Stimulated activated naive B cell treated with anti-CD40 and anti-IgM and Interleukin-4, amounts not matched to agents 10 μg/mL and 1 μg/mL and 100 μg/mL, for 72 hours (primary cell): ENCODE measurements around the gene SDCBP2.

Experiments used
- ATAC-seq, 2 donors: fragments of 150-1000 bp; cut with Tn5 transposase; replicated peaks; 2 replicates each; pipeline ENCODE4 v1.10.0; 2021; ENCODE audit warnings: moderate library complexity in 1 of 2
- DNase-seq: peaks from one replicate; pipeline ENCODE4 v3.0.0; 2021
- H3K27ac Mint-ChIP-seq: one replicate; pipeline ENCODE4 v1.8.0; 2022; ENCODE audit warnings: mild to moderate bottlenecking, mixed read lengths
- H3K27me3 Mint-ChIP-seq, 2 donors: one replicate each; pipeline ENCODE4 v1.8.0; 2022; ENCODE audit warnings: mixed read lengths in 2 of 2
- H3K36me3 Mint-ChIP-seq, 2 donors: one replicate each; pipeline ENCODE4 v1.8.0; 2022; ENCODE audit warnings: mixed read lengths in 2 of 2, mild to moderate bottlenecking in 1 of 2
- H3K4me1 Mint-ChIP-seq, 2 donors: one replicate each; pipeline ENCODE4 v1.8.0; 2022; ENCODE audit warnings: mixed read lengths in 2 of 2, mild to moderate bottlenecking in 1 of 2
- H3K4me3 Mint-ChIP-seq, 2 donors: one replicate each; pipeline ENCODE4 v1.8.0; 2022; ENCODE audit warnings: mild to moderate bottlenecking in 2 of 2, mixed read lengths in 2 of 2, moderate library complexity in 1 of 2
- H3K9me3 Mint-ChIP-seq, 2 donors: one replicate each; pipeline ENCODE4 v1.8.0; 2022; ENCODE audit warnings: mixed read lengths in 2 of 2, mild to moderate bottlenecking in 1 of 2

SDCBP2 gene

DNA sequence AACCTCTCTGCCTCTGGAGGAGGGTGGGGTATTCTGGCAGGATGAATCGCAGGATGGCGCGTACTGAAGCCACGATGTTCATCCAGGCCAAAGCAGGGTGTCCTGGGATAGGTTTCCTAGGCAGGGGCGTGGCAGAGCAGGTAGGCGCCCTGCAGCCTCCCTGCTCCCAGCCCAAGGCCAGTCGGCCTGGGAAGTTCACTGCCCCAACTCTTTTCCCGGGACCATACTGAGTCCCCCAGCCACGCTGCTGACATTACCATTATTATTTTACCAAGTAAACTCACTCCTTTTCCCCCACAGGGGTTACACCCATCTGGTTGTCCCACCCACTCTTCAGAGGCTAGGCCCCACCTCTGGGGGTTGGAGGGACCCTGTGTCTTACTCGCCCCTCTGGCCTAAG lies 21.8 kb downstream of the SDCBP2 start:
- no peaks in the 10 kb centered on the region for H3K9me3 Mint-ChIP-seq
- peaks cover 1 to 9% of the 10 kb centered on the region in 2 donors for H3K36me3 Mint-ChIP-seq
- no peaks in the 10 kb centered on the region for H3K27me3 Mint-ChIP-seq

DNA sequence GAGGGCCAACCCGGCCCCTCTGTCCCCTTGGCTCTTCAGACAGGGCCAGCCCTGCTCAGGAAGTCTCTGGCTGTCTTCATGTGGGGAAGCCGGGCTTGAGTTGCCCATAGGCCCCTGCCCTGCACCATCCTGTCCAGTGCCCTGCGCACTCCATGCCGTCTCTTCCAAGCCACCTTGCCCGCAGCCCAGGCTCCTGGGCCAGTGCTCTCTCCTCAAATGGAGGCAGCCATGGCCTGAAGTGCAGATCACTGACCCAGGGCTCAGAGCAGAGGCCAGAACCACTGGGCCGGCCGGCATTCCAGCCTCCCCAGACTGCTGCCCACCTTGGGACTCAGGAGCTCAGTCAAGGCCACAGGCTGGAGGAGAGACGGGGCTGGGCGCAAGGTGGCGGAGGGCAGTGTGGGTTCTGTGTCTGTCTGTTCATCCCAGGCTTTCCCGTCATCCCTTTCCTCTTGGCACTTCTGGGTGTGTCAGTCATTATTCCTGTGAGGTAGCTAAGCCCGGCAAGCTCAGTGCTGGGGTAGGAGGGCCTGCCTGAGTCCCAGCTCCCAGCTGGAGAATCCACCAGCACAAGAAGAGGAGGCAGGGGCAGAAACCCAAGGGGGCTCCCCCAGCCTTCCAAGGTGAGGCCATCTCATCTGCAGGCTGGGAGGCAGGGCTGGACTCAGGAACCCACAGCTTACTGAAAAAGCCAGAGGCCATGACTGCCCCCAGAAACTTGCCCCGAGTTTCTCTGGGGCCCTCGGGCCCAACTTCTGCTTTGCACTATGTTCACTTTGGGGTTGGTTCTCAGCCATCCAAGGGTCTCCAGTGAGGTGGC lies 22.4 kb downstream of the SDCBP2 start:
- peaks cover 4 to 7% of the 10 kb centered on the region in 2 donors for H3K4me1 Mint-ChIP-seq
- H3K36me3 Mint-ChIP-seq = peaks cover 1 to 7% of the 10 kb centered on the region in 2 donors
- H3K4me3 Mint-ChIP-seq = no peak overlapping the region
- no peak for DNase-seq
- H3K27me3 Mint-ChIP-seq = no peaks in the 10 kb centered on the region
- ATAC-seq = no peak
- no peak overlapping the region for H3K27ac Mint-ChIP-seq
- H3K9me3 Mint-ChIP-seq = no peaks in the 10 kb centered on the region

More for the DNA sequence above, 21.8 kb downstream of the SDCBP2 start:
- Mint-ChIP-seq H3K27ac (no peak overlapping the region), H3K4me3 (no peak overlapping the region), H3K4me1 (peaks cover 4 to 7% of the 10 kb centered on the region in 2 donors)
- ATAC-seq (no peak), DNase-seq (no peak)

DNA sequence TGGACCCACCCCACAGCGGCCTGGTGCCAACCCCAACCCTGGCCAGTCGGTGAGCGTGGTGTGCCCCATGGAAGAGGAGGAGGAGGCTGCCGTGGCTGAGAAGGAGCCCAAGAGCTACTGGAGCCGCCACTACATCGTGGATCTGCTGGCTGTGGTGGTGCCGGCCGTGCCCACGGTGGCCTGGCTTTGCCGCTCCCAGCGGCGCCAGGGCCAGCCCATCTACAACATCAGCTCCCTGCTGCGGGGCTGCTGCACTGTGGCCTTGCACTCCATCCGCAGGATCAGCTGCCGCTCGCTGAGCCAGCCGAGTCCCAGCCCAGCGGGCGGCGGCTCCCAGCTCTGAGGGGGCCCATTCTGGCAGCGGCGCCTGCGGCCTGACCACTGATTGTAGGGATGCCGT lies 23.2 kb downstream of the SDCBP2 start:
- H3K27ac Mint-ChIP-seq = no peak overlapping the region
- H3K4me1 Mint-ChIP-seq = peaks cover 8 to 14% of the 10 kb centered on the region in 2 donors
- no peak for ATAC-seq
- H3K4me3 Mint-ChIP-seq = no peak overlapping the region
- H3K9me3 Mint-ChIP-seq = no peaks in the 10 kb centered on the region
- peaks cover 1 to 12% of the 10 kb centered on the region in 2 donors for H3K36me3 Mint-ChIP-seq
- H3K27me3 Mint-ChIP-seq = peaks cover 0 to 4% of the 10 kb centered on the region in 2 donors
- DNase-seq = no peak

DNA sequence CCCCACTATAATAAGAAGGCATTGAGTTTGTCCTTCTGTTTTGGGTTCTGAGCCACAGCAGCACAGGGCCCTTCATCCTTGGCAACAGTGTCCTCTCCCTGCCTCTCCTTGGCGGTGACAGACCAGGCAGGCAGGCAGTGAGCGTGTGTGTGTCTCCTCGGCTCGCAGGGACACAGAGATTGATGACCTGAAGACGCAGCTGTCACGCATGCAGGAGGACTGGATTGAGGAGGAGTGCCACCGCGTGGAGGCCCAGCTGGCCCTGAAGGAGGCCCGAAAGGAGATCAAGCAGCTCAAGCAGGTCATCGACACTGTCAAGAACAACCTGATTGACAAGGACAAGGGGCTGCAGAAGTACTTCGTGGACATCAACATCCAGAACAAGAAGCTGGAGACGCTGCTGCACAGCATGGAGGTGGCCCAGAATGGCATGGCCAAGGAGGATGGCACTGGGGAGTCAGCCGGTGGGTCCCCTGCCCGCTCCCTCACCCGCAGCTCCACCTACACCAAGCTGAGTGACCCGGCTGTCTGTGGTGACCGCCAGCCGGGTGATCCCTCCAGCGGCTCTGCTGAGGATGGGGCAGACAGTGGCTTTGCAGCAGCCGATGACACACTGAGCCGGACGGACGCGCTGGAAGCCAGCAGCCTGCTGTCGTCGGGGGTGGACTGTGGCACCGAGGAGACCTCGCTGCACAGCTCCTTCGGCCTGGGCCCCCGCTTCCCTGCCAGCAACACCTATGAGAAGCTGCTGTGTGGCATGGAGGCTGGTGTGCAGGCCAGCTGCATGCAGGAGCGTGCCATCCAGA lies 24.0 kb downstream of the SDCBP2 start:
- no peak overlapping the region for H3K27ac Mint-ChIP-seq

DNA sequence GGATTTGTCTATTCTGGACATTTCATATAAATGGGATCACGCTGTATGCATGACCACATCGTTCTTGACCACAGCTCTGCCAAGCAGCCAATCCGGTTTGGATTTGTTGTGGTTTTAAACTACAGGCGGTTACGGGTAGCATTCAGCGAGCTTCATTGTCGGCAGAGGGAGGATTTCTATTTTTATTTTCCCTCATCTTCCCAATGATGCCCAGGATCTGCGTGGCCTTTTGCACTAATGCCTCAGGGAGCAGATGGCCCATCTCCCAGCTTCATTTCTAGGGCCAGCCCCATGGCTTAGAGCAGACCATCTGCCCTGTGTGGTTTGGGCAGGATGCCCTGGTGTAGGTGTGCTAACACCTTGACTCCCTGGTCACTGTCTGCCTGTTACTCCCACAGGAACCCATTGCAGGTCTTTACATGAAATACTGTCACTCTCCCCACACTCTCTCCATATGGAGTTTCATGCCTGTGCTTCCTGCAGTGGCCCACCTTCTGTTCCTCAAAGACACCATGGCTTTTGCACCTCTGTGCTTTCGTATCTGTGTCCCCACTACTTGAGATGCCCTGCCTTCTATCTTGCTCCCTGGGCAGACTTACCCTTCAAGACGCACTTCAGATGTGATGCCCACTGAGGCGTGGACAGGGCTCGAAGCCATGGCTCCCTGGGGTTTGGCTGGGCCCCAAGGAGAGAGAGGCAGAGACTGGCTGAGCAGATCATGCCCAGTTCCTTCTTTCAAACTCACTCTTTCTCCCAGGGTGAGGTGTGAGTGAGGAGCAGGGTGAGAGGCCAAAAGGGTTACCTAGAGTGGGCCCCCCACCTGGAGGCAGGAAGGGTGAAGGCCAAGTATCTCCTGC lies 26.0 kb downstream of the SDCBP2 start:
- Mint-ChIP-seq H3K9me3 (no peaks in the 10 kb centered on the region), H3K27ac (no peak overlapping the region), H3K4me3 (no peak overlapping the region), H3K27me3 (peaks cover 0 to 4% of the 10 kb centered on the region in 2 donors), H3K36me3 (peaks cover 1 to 12% of the 10 kb centered on the region in 2 donors), H3K4me1 (peaks cover 8 to 15% of the 10 kb centered on the region in 2 donors)
- DNase-seq (no peak), ATAC-seq (peak; percentile 54 to 80)

More for the DNA sequence above, 24.0 kb downstream of the SDCBP2 start:
- H3K4me1 Mint-ChIP-seq = peaks cover 8 to 15% of the 10 kb centered on the region in 2 donors
- H3K36me3 Mint-ChIP-seq = peaks cover 1 to 12% of the 10 kb centered on the region in 2 donors
- no peaks in the 10 kb centered on the region for H3K9me3 Mint-ChIP-seq
- no peak for DNase-seq
- H3K4me3 Mint-ChIP-seq = no peak overlapping the region
- H3K27me3 Mint-ChIP-seq = peaks cover 0 to 4% of the 10 kb centered on the region in 2 donors
- ATAC-seq = no peak

DNA sequence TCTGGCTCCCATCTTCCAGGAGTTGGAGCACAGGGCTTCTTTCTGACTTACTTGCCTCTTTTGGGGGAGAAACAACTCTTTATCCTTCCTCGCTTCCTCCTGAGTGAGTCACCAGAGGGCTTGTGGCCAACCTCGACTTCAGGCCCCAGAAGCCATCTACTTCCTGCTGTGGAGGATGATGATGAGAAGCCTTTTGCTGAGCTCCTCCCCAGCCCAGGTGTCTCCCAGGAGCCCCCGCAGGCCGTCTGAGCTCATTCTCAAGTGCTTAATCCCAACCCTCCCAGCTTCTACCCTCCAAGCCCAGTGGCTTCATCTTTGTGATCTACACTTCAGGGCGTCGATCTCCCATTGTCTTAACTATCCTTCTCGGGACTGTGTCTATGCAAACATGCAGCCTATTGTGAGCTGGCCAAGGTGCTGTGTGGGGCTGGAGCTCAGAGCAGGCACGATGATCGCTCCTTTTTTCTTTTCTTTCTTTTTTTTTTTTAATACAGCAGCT lies 27.9 kb downstream of the SDCBP2 start:
- ATAC-seq (peak in 1 of 2 donors; percentile 27), DNase-seq (no peak)
- H3K27ac Mint-ChIP-seq = no peak overlapping the region
- no peak overlapping the region for H3K4me3 Mint-ChIP-seq
- H3K27me3 Mint-ChIP-seq = peaks cover 0 to 4% of the 10 kb centered on the region in 2 donors
- H3K36me3 Mint-ChIP-seq = peaks cover 1 to 12% of the 10 kb centered on the region in 2 donors
- no peaks in the 10 kb centered on the region for H3K9me3 Mint-ChIP-seq
- H3K4me1 Mint-ChIP-seq = peaks cover 8 to 15% of the 10 kb centered on the region in 2 donors

DNA sequence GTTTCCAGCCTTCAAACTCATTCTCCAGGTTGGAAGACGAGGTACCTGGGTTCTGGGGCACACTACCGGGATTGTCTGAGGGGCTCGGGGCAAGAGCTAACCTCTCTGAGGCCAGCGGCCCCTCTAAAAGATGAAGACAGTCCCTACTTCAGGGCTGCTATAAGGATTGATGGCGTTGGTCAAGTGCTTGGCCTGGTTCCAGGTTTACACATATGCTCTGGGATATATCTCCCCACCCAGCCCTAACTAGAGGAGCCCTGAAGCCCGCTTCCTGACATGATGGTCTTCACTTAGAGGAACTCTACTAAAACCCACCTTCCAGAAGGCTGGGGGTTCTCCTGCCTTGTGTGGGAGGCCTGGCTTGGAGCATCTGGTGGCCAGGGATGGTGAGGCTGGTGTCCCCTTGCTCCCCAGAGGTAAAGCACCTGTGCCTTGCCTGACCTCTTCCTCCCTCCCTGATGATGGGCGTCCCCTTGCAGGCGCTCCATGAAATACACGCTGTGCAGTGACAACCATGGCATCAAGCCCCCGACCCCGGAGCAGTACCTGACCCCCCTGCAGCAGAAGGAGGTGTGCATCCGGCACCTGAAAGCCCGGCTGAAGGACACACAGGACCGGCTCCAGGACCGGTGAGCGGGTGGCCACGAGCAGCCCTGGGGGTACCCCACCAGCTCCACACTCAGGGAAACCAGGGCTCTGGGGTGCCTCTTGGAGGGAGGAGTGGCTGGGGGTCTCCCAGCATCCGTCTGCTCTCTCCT lies 28.7 kb downstream of the SDCBP2 start:
- Mint-ChIP-seq H3K27ac (no peak overlapping the region), H3K36me3 (peaks cover under 1 to 8% of the 10 kb centered on the region in 2 donors), H3K9me3 (no peaks in the 10 kb centered on the region), H3K4me1 (peaks cover 8 to 15% of the 10 kb centered on the region in 2 donors), H3K27me3 (peaks cover 0 to 4% of the 10 kb centered on the region in 2 donors), H3K4me3 (no peak overlapping the region)
- ATAC-seq (no peak), DNase-seq (no peak)

DNA sequence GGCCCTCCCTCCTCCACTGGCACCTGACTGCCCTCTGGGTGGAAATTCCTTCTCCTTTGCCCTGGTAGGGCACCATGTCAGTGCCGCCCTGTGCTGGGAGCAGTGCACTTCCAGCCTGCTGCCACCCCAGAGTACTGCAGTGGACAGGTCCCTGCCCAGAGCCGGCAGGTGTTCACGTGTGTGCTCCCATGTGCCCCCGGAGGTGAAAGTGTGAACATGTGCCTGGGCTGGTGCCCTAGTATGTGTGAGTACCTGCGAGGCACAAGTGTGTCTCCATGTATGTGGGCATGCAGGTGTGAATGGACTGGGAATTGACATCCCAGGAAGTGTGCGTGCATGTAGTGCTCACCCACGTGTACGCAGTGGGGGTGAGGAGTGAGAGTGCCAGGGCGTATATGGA lies 29.4 kb downstream of the SDCBP2 start:
- Mint-ChIP-seq H3K27ac (no peak overlapping the region), H3K9me3 (no peaks in the 10 kb centered on the region)
- ATAC-seq = peak; percentile 62 to 76

DNA sequence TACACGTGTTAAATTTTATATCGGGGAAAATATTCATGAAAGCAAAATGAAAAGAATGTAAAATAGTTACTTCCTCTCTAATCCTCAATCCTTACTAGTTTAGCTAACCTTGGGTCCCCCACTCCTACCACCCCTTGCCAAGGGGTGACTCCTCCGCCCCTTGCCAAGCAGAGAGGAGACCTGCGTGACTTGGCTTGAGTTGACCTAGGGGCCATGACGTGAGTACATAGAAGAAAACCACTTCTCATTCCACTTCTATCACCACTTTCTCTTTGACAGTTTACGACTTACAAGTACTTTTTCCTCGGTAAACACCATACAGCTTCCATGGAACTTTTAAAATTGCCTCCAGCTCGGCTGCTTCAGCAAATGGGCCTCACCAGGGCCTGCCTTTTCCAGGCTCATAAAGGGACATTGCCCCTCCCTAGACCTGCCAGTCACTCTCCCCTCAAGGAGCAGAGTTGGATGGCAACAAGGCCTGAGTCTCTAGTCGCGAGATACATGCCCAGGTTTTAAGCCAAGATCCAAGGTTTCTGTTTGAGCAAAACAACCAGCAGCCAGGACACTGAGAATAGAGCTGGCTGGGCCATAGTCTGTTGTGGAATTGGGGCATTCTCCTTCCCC lies 29.9 kb downstream of the SDCBP2 start:
- H3K9me3 Mint-ChIP-seq = no peaks in the 10 kb centered on the region
- DNase-seq (no peak), ATAC-seq (no peak)
- peaks cover 0 to 5% of the 10 kb centered on the region in 2 donors for H3K36me3 Mint-ChIP-seq
- no peak overlapping the region for H3K4me3 Mint-ChIP-seq
- H3K4me1 Mint-ChIP-seq = peaks cover 8 to 15% of the 10 kb centered on the region in 2 donors
- H3K27ac Mint-ChIP-seq = no peak overlapping the region
- H3K27me3 Mint-ChIP-seq = peaks cover 0 to 4% of the 10 kb centered on the region in 2 donors

More for the DNA sequence above, 29.4 kb downstream of the SDCBP2 start:
- peaks cover 0 to 4% of the 10 kb centered on the region in 2 donors for H3K27me3 Mint-ChIP-seq
- no peak overlapping the region for H3K4me3 Mint-ChIP-seq
- peaks cover 0 to 5% of the 10 kb centered on the region in 2 donors for H3K36me3 Mint-ChIP-seq
- H3K4me1 Mint-ChIP-seq = peaks cover 8 to 15% of the 10 kb centered on the region in 2 donors
- no peak for DNase-seq

DNA sequence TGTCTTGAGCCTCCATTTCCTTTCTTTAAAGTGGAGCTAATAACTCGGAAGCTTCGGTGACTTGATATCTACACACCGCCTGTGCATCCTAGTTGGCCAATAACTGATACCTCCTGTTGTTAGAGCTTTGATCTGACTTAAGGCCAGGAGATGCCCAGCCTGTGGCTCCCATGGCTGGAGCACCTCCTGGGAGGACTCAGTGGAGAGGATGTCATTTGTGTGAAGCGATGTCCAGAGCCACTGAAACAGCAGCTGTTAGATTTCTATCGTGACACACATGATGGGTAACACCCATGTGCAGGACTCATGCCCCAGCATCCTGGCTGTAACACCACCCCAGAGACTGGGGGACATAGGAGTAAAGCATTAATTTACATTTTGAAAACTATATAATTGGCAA lies 30.8 kb downstream of the SDCBP2 start:
- ATAC-seq = no peak
- H3K27ac Mint-ChIP-seq = no peak overlapping the region

DNA sequence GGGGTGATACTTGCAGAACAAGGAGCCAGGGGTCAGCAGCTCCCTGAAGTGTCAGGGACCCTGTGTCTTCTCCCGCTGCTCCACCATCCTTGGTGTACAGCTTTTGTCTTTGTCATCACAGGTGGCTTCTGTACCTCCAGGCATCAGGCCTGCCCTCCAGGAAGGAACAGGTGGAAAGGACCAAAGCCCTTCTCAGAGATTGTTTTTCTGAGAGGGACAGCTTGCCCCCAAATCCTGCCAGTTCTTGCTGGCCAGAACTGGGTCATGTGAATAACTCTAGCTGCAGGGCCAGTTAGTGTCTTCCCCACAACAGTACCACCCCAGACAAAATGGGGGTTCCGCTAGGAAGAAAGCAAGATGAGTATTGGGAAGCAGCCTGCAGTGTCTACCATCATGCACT lies 31.5 kb downstream of the SDCBP2 start:
- H3K27me3 Mint-ChIP-seq = peaks cover 0 to 4% of the 10 kb centered on the region in 2 donors
- no peak overlapping the region for H3K4me3 Mint-ChIP-seq
- peaks cover 0 to 5% of the 10 kb centered on the region in 2 donors for H3K36me3 Mint-ChIP-seq
- no peak for DNase-seq
- no peak overlapping the region for H3K27ac Mint-ChIP-seq
- ATAC-seq = no peak
- no peaks in the 10 kb centered on the region for H3K9me3 Mint-ChIP-seq
- peaks cover 4 to 7% of the 10 kb centered on the region in 2 donors for H3K4me1 Mint-ChIP-seq

More for the DNA sequence above, 30.8 kb downstream of the SDCBP2 start:
- Mint-ChIP-seq H3K36me3 (peaks cover 0 to 5% of the 10 kb centered on the region in 2 donors), H3K4me1 (peaks cover 8 to 14% of the 10 kb centered on the region in 2 donors), H3K4me3 (no peak overlapping the region), H3K27me3 (peaks cover 0 to 4% of the 10 kb centered on the region in 2 donors), H3K9me3 (no peaks in the 10 kb centered on the region)
- DNase-seq = no peak

DNA sequence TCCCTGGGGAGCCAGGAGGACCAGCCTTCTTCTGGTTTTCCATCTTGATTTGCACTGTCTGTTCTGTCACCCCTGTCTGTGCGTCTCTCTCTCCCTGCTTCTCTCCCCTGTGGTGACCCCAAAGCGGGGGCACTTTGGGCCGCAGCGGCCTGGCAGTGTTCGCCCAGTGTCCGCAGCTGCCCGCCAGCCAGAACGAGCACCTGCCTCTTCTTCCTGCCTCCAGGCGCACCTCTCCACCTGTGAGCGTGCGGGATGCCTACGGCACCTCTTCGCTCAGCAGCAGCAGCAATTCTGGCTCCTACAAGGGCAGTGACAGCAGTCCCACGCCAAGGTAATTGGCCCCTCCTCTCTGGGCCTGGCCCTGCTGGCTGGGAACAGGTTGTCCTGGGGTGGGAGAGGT lies 32.0 kb downstream of the SDCBP2 start:
- Mint-ChIP-seq H3K9me3 (no peaks in the 10 kb centered on the region), H3K27me3 (peaks cover 0 to 4% of the 10 kb centered on the region in 2 donors), H3K4me1 (peaks cover 4 to 7% of the 10 kb centered on the region in 2 donors), H3K4me3 (no peak overlapping the region), H3K36me3 (peaks cover 0 to 5% of the 10 kb centered on the region in 2 donors), H3K27ac (no peak overlapping the region)
- DNase-seq (no peak), ATAC-seq (no peak)
